ENCODE measurements around the gene CRTC1. TPM values are rescaled to one million over a fixed set of nuclear protein-coding genes. Genes with fewer than 3 reads are reported as not detected.

CRTC1 gene
- total and polyA plus RNA-seq, 9 of the 15 experiments (the other 6 are each of a cell fraction or from before 2014, with no cell fraction given) = 0.25 to 3.8 (median 1.2) TPM; not detected in 2

DNA sequence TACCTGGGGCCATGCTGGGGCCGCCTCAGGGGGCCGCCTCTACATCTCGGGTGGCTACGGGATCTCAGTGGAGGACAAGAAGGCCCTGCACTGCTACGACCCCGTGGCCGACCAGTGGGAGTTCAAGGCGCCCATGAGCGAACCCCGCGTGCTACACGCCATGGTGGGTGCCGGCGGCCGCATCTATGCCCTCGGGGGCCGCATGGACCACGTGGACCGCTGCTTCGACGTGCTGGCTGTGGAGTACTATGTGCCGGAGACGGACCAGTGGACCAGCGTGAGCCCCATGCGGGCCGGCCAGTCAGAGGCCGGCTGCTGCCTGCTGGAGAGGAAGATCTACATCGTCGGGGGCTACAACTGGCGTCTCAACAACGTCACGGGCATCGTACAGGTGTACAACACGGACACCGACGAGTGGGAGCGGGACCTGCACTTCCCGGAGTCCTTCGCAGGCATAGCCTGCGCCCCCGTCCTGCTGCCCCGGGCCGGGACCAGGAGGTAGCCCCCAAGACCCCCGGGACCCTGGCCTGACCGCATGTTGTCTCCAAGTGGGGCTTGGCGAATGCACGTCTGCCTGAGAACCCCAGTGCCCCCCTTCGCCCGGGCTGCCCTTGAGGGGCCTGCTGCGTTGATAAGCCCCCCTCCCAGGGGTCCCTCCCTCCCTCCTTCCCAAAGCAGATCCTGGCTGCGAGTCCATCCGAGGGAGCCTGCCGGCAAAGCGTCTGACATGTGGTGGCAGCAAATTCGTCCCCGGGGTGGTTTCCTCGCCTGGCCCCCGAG lies 14.5 kb upstream of the CRTC1 start (continued):
- TF ChIP-seq, protein P1, sequence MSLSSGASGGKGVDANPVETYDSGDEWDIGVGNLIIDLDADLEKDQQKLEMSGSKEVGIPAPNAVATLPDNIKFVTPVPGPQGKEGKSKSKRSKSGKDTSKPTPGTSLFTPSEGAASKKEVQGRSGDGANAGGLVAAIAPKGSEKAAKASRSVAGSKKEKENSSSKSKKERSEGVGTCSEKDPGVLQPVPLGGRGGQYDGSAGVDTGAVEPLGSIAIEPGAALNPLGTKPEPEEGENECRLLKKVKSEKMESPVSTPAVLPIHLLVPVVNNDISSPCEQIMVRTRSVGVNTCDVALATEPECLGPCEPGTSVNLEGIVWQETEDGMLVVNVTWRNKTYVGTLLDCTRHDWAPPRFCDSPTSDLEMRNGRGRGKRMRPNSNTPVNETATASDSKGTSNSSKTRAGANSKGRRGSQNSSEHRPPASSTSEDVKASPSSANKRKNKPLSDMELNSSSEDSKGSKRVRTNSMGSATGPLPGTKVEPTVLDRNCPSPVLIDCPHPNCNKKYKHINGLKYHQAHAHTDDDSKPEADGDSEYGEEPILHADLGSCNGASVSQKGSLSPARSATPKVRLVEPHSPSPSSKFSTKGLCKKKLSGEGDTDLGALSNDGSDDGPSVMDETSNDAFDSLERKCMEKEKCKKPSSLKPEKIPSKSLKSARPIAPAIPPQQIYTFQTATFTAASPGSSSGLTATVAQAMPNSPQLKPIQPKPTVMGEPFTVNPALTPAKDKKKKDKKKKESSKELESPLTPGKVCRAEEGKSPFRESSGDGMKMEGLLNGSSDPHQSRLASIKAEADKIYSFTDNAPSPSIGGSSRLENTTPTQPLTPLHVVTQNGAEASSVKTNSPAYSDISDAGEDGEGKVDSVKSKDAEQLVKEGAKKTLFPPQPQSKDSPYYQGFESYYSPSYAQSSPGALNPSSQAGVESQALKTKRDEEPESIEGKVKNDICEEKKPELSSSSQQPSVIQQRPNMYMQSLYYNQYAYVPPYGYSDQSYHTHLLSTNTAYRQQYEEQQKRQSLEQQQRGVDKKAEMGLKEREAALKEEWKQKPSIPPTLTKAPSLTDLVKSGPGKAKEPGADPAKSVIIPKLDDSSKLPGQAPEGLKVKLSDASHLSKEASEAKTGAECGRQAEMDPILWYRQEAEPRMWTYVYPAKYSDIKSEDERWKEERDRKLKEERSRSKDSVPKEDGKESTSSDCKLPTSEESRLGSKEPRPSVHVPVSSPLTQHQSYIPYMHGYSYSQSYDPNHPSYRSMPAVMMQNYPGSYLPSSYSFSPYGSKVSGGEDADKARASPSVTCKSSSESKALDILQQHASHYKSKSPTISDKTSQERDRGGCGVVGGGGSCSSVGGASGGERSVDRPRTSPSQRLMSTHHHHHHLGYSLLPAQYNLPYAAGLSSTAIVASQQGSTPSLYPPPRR (CRISPR knock-in tag; IDR thresholded peaks at IDR 0.05; ENCODE audit: borderline replicate concordance) = no peak
- TF ChIP-seq, protein P2, sequence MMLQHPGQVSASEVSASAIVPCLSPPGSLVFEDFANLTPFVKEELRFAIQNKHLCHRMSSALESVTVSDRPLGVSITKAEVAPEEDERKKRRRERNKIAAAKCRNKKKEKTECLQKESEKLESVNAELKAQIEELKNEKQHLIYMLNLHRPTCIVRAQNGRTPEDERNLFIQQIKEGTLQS (IDR thresholded peaks at IDR 0.05) = no peak
- TF ChIP-seq, protein P2 (CRISPR knock-in tag; conservative IDR thresholded peaks at IDR 0.05) = no peak
- TF ChIP-seq JUN (IDR thresholded peaks at IDR 0.05; ENCODE audit: borderline replicate concordance, low read depth, low read length) (no peak), JUN (CRISPR knock-in tag; IDR thresholded peaks at IDR 0.05; ENCODE audit: borderline replicate concordance) (no peak), KAT7 (CRISPR knock-in tag; IDR thresholded peaks at IDR 0.05; ENCODE audit: borderline replicate concordance) (no peak), RBBP5 (IDR thresholded peaks at IDR 0.05; ENCODE audit: borderline replicate concordance, insufficient read depth, low read length, poor library complexity, severe bottlenecking) (no peak)
- TF ChIP-seq, protein P3, sequence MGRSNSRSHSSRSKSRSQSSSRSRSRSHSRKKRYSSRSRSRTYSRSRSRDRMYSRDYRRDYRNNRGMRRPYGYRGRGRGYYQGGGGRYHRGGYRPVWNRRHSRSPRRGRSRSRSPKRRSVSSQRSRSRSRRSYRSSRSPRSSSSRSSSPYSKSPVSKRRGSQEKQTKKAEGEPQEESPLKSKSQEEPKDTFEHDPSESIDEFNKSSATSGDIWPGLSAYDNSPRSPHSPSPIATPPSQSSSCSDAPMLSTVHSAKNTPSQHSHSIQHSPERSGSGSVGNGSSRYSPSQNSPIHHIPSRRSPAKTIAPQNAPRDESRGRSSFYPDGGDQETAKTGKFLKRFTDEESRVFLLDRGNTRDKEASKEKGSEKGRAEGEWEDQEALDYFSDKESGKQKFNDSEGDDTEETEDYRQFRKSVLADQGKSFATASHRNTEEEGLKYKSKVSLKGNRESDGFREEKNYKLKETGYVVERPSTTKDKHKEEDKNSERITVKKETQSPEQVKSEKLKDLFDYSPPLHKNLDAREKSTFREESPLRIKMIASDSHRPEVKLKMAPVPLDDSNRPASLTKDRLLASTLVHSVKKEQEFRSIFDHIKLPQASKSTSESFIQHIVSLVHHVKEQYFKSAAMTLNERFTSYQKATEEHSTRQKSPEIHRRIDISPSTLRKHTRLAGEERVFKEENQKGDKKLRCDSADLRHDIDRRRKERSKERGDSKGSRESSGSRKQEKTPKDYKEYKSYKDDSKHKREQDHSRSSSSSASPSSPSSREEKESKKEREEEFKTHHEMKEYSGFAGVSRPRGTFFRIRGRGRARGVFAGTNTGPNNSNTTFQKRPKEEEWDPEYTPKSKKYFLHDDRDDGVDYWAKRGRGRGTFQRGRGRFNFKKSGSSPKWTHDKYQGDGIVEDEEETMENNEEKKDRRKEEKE (IDR thresholded peaks at IDR 0.05; ENCODE audit: borderline replicate concordance in 1 of 2, control insufficient read depth in 1 of 2, low read depth in 2 of 2, low read length in 1 of 2) = no peak

All from K562 (cell line).